ENCODE data around the gene INO80E.

DNA sequence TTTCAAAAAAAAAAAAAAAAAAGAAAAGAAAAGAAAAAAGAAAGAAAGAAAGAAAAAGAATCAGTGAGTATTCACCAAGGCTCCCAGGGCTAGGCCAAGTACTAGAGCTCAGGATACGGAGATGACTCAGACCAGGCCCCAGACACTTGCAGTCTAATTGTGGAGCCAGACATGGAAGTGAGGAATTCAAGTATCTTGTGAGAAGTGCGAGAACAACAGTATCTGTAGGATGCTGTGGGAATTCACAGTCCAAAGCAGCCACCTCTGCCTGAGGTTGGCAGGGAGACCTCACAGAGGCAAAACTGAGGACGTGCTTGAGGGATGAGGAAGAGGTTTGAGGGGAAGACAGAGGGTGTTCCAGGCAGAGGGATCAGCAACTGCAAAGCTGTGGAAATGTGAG is 55.5 kb downstream of the INO80E start:
- TF ChIP-seq EP300 (IDR thresholded peaks at IDR 0.05) (no peak), POLR2A (IDR thresholded peaks at IDR 0.05) (no peak)
- TF ChIP-seq, protein P1, sequence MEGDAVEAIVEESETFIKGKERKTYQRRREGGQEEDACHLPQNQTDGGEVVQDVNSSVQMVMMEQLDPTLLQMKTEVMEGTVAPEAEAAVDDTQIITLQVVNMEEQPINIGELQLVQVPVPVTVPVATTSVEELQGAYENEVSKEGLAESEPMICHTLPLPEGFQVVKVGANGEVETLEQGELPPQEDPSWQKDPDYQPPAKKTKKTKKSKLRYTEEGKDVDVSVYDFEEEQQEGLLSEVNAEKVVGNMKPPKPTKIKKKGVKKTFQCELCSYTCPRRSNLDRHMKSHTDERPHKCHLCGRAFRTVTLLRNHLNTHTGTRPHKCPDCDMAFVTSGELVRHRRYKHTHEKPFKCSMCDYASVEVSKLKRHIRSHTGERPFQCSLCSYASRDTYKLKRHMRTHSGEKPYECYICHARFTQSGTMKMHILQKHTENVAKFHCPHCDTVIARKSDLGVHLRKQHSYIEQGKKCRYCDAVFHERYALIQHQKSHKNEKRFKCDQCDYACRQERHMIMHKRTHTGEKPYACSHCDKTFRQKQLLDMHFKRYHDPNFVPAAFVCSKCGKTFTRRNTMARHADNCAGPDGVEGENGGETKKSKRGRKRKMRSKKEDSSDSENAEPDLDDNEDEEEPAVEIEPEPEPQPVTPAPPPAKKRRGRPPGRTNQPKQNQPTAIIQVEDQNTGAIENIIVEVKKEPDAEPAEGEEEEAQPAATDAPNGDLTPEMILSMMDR (IDR thresholded peaks at IDR 0.05), result no peak

All from ovary (tissue), 3 donors.